ENCODE measurements around the gene KRT40.

DNA sequence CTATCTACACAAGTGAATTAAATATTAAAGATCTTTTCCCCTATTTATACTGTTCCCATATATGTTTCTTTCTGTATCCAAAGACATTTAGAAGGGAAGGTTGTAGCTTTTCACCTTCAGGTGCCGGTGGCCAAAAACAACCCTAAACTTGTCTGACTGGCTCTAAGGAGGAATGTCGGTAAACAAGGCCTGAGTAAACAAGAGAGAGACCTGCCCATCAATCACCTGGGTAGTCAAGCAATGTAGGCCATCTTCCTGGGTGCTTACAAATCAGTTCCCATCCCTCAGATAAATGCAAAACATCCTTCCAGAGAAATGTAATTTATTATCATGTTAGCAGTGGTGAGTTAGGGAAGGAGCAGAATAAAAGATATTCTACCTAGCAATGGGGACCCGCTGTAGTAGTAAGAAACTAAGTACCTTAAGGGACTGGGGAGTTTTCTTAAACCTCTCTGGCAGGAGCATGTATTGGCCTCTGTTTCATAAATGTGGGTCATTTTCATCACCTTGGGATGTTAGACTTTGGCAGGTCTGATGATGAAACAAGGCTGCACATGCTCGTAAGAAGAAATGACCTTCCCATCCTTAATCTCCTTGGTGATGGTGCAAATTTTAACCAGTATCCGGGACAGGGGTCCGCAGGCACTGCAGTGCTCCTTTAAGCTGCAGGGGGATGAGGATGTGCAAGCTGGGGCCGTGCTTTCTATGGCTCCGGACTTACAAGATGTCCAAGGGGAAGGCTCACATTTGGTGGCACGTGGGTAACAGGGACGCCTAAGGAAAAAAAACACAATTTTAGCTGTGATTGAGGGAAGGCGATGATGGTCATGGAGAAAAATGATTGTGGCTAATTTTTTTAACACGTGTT is 25.8 kb downstream of the KRT40 start:
- TF ChIP-seq, protein P1, sequence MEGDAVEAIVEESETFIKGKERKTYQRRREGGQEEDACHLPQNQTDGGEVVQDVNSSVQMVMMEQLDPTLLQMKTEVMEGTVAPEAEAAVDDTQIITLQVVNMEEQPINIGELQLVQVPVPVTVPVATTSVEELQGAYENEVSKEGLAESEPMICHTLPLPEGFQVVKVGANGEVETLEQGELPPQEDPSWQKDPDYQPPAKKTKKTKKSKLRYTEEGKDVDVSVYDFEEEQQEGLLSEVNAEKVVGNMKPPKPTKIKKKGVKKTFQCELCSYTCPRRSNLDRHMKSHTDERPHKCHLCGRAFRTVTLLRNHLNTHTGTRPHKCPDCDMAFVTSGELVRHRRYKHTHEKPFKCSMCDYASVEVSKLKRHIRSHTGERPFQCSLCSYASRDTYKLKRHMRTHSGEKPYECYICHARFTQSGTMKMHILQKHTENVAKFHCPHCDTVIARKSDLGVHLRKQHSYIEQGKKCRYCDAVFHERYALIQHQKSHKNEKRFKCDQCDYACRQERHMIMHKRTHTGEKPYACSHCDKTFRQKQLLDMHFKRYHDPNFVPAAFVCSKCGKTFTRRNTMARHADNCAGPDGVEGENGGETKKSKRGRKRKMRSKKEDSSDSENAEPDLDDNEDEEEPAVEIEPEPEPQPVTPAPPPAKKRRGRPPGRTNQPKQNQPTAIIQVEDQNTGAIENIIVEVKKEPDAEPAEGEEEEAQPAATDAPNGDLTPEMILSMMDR (IDR thresholded peaks at IDR 0.05) = no peak
- TF ChIP-seq POLR2AphosphoS5 (IDR thresholded peaks at IDR 0.05) (no peak), POLR2A (IDR thresholded peaks at IDR 0.05) (no peak)

Data from stomach (tissue), 4 donors.